GM18520 (cell line): ENCODE data around the gene POLH.

Source experiments
- ATAC-seq: cut with Tn5 transposase; IDR thresholded peaks from one replicate; pipeline ENCODE4 v1.9.1; 2021; ENCODE audit not compliant: unreplicated experiment

POLH gene

DNA sequence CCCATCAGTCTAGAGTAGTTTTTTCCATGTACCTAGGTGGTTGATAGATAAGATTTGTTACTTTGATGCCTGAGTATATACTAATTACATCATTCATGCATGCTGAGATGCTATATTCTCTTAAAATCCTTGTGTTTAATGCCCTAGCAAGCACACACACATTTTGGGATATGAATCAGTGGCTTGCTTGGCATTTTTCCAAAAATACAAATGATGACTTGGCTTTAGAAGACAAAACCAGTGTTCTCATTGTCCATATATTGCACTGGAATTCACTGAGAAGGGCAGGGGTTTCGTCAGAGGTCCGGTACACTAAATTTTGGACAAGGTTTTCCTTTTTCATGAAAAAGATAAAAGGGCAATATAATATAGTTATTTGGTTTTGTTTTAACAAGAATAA is 28.2 kb downstream of the POLH start:
- no peak for ATAC-seq

GRCh38 chr6:43606019-43606418 is 30.0 kb downstream of the POLH start:
- ATAC-seq, result no peak

DNA sequence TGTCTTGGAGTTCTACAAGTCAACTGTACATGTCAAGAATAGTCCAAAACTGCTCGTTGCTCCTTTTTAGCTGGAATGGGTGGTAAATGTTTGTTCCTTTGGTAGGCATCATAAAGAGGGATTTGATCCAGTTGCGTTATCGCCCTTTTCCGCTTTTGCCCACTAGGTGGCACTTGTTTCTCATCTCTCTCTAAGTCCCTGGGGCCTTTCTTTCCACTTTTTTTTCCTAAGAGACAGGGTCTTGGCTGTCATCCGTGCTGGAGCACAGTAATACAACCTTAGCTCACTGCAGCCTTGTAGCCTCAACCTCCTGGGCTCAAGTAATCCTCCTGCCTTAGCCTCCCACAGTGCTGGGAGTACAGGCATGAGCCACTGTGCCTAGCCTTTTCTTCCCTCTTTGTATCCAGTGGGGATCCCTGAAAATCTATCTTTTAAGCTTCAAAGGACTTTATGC is 32.4 kb downstream of the POLH start:
- no peak for ATAC-seq

DNA sequence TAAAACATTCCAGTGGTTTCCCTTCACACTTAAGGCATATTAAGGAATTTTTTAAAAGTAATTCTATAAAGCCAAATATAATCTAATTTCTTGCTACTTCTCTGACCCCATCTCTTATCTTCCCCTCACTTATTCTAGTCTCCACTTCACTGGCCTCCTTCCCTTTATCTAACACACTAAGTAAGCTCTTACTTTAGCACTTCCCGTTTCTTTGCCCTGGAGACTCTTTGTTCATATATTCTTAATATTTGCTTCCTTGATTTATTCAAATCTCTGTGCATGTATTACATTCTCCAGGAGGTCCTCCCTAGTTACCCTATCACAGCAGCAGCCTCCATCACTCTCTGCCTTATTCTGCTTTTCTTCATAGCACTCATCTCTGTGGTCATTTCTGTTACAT is 32.8 kb downstream of the POLH start:
- no peak for ATAC-seq

- no peak for ATAC-seq
Observed at GRCh38 chr6:43609402-43609801, 33.4 kb downstream of the POLH start.

GRCh38 chr6:43610431-43610830 is 34.4 kb downstream of the POLH start:
- ATAC-seq, result no peak

DNA sequence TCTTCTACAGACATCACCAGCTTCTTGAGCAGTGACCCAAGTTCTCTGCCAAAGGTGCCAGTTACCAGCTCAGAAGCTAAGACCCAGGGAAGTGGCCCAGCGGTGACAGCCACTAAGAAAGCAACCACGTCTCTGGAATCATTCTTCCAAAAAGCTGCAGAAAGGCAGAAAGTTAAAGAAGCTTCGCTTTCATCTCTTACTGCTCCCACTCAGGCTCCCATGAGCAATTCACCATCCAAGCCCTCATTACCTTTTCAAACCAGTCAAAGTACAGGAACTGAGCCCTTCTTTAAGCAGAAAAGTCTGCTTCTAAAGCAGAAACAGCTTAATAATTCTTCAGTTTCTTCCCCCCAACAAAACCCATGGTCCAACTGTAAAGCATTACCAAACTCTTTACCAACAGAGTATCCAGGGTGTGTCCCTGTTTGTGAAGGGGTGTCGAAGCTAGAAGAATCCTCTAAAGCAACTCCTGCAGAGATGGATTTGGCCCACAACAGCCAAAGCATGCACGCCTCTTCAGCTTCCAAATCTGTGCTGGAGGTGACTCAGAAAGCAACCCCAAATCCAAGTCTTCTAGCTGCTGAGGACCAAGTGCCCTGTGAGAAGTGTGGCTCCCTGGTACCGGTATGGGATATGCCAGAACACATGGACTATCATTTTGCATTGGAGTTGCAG is 37.9 kb downstream of the POLH start:
- no peak for ATAC-seq

DNA sequence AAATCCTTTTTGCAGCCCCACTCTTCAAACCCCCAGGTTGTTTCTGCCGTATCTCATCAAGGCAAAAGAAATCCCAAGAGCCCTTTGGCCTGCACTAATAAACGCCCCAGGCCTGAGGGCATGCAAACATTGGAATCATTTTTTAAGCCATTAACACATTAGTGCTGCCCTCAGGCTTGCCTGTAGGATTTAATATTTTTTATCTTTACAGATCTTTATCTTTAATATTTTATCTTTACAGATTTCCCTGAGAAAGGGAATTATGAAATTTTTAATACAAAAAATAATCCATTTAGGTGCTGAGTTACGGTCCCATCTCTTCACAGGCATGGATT is 38.4 kb downstream of the POLH start:
- ATAC-seq, result no peak

DNA sequence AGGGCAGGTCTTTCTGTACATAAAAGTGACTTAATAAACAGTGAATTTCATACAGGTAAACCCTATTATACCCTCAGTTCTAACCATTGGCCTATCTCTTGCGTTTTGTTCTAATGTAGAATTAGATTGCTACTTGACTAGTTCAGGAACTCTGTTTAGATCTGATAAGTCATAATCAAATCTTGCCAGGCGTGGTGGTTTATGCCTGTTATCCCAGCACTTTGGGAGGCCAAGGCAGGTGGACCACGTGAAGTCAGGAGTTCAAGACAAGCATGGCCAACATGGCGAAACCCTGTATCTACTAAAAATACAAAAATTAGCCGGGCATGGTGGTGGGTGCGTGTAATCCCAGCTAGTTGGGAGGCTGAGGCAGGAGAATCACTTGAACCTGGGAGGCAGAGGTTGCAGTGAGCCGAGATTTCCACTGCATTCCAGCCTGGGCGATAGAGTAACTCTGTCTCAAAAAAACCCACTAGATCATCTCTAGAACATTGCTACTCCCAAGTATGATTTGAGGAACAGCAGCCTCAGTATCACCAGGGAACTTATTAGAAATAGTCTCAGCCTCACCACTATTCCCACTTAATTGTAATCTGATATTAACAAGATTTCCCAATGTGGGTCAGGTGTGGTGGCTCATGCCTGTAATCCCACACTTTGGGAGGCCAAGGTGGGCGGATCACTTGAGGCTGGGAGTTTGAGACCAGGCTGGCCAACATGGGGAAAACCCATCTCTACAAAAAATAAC is 40.9 kb downstream of the POLH start:
- no peak for ATAC-seq

DNA sequence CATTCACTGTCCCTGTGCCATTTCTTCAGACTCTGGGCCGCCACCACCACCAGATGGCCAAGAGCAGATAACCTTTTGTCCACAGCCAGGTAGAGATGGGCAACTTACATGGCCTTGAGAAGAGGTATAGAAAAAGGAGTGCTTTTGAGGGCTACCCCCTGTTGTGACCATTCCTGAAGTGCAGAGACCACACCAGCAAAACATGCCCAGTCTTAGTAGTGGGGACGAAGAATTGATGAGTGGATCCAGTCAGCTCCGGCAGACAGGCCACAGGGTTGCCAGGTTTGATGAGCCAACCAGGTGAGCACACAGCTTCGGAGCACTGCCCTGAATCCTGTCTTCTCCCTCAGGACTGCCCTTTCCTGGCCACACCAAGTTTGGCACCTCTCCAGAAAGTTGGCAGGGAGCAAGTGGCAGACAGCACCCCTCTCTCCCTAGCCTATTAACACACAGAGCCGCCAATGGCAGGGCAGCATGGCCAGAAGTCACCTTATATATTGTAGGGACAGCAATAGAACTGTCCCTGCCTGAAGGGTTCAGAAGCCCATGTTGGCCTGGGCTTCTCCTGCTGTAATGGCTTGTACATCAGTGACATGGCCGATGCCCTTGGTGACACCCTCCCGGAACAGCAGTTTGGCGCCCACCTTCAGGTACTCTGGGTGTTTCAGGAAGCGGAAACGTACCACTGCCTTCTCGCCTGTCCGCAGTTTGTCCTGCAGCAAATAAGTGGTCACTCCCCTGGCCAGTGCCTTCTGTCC is 45.3 kb downstream of the POLH start:
- ATAC-seq, result no peak

DNA sequence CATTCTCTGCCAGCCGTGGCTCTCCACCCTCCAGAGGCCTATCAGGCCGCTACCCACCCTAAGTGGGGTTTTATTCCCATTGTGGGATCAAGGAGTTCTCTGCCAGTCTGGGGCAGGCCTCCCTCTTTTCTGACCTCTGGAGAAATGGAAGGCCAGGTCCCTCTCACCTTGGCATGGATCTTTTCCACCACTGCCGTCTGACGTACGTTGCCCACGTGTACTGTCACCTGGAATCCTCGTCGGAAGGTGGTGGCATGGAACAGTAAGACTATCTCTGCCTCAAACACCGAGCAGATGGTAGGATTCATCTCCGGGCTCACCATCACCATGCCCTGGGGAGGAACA is 45.8 kb downstream of the POLH start:
- no peak for ATAC-seq

GRCh38 chr6:43622541-43622940 is 46.6 kb downstream of the POLH start:
- ATAC-seq, result no peak

DNA sequence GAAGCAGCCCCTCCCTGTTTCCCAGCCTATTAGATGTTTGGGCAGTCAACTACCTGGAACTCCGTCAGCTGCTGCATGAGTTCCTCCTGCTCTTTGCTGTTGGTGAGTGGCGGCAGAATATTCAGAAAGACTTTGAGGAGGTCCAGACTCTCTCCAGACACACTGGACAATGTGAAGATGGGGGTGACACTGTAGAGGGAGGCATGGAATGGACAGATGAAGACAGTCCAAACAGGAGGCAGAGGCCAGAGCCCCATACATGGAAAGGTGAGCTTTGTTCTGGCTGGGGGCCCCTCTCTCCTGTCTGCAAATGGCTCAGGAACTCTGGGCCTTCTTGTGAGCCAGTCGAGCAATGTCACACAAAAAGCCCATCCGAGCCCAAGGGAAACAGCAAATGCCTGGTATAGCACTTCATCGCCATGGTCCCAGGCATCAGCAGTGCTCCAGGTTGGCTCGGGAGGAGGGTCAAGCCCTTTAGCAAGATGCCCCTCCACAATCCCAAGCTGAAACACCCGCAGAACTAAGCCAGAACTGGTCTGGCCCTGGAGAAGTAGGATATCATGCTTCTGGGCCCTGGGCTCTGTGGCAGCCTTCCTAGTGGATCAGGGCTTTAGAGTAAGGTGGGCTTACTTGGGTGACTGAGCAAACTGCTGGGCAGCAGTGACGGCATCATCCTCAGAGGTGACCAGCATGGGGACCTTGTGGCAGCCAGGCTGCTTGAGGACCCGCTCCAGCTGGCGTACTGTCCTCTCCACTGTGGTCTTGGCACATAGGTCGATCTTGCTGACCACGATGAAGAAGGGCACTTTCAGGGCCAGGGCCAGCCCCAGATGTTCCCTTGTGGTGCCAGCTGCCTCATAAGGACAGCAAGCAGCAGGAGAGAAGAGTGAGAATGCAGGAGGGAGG is 48.1 kb downstream of the POLH start:
- no peak for ATAC-seq

GRCh38 chr6:43624786-43625288 is 48.9 kb downstream of the POLH start:
- no peak for ATAC-seq

- ATAC-seq, result no peak
Observed at GRCh38 chr6:43625393-43625992, 49.5 kb downstream of the POLH start.

DNA sequence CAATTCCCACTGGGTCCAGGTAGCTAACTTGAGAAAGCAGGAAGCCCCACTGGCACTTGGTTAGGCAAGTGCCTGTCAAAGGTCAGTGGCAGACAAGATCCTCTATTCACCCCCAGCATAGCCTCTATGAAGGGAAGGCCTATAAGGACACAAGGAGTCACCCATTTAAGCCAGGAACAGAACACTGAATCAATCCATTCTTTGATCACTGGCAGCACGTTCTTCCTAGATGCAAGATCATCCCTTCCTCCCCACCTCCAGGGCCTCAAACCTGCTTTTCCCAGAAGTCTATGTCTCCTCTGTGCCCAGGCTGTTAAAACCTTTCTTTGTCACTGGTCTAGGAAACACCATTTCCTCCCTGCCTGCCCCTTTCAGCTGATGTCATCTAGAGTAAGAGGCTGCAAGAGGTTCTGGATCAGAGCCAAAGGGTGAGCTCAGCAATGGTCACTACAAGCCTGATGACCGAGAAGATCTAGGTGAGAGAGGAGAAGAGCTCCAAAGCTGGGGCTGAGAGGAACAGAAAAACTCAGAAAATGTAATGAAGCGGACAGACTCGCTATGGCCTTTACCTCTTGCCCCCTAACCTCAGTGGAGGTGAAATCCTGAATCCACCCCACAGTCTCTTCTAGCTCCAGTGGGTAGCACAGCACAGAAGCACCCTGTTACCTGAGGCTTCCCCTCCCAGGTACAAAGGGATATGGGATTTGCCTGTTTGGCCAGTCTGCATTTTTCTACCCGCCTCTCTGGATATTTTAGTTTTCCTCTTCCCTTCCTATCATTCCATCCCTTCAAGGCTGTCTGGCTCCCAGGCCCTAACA is 51.2 kb downstream of the POLH start:
- ATAC-seq, result no peak

- ATAC-seq, result no peak
Observed at GRCh38 chr6:43628393-43629103, 52.6 kb downstream of the POLH start.

GRCh38 chr6:43629104-43629504 is 53.1 kb downstream of the POLH start, which contains the start of gene GTPBP2:
Gene GTPBP2, minus strand, starts transcription at chr6:43629264. Its CDS starts 102 bp downstream, at chr6:43629162.
- ATAC-seq, result peak; percentile 72
